Esophagus squamous epithelium (tissue), 5 donors: ENCODE measurements around the gene C1orf115. TPM values are rescaled to one million over a fixed set of nuclear protein-coding genes. Genes with fewer than 3 reads are reported as not detected.
"Not testable (repeated sequence)": the region's sequence is repeated elsewhere in the genome, so short reads cannot be mapped to it uniquely, and the experiment has no call there.

ENCODE experiments used
- DNase-seq: peaks from one replicate; lab custom pipeline; 2025; lab: John Stamatoyannopoulos, UW
- H3K27ac ChIP-seq, 4 donors: fragments of 200-600 bp; sonication (generic); one replicate each; pipeline ENCODE4 v1.5.1; 2016 to 2019; ENCODE audit warnings: mild to moderate bottlenecking in 1 of 4
- H3K27me3 ChIP-seq, 4 donors: fragments of 200-600 bp; sonication (generic); 1 replicate in 3 of 4; 2 replicates in 1 of 4; pipeline versions ENCODE4 v1.5.1 to v1.6.0; 2017 to 2021; ENCODE audit warnings: antibody characterized with exemption in 1 of 4
- H3K36me3 ChIP-seq, 3 donors: fragments of 200-600 bp; sonication (generic); one replicate each; pipeline ENCODE4 v1.5.1; 2016 to 2019
- H3K4me1 ChIP-seq, 3 donors: fragments of 200-600 bp; sonication (generic); one replicate each; pipeline ENCODE4 v1.5.1; 2017 to 2019
- H3K4me3 ChIP-seq, 4 donors: fragments of 200-600 bp; sonication (generic); 1 replicate in 3 of 4; 2 replicates in 1 of 4; pipeline ENCODE4 v1.5.1; 2016 to 2019; ENCODE audit warnings: mild to moderate bottlenecking in 2 of 4, moderate library complexity in 1 of 4
- H3K9me3 ChIP-seq, 3 donors: fragments of 200-600 bp; sonication (generic); one replicate each; pipeline ENCODE4 v1.5.1; 2016 to 2019
- CTCF ChIP-seq, 6 experiments: fragments of 450-650 bp in 4 of 6; fragments of 200-600 bp in 2 of 6; sonication (generic) in 2 of 6; IDR thresholded peaks; one replicate each; pipeline ENCODE4 v1.5.1; 2016 to 2019; ENCODE audit warnings: antibody characterized with exemption in 6 of 6, mild to moderate bottlenecking in 4 of 6, moderate library complexity in 4 of 6
- POLR2A ChIP-seq, 4 donors: fragments of 450-650 bp; IDR thresholded peaks; one replicate each; pipeline ENCODE4 v1.6.1; 2017; ENCODE audit warnings: antibody characterized with exemption in 4 of 4, mild to moderate bottlenecking in 4 of 4, moderate library complexity in 3 of 4
- WGBS, 2 donors: methylation state at CpG; one replicate each; pipeline ENCODE4 v1.1.5; 2018; 5-methylcytosine and 5-hydroxymethylcytosine counted together
- intact Hi-C: fragments of 100-400 bp; cut with DNase I; formaldehyde crosslinking; loops from one replicate; pipeline ENCODE4 v1.15.0; 2022
- total RNA-seq, 4 donors: library from RNA; depleted of rRNA; stranded (reverse); fragments of >200 nt; gene quantifications; one replicate each; pipeline ENCODE4 v1.1.0, GENCODE V29; 2016
- donor health status: DM: yes; HTN: yes; CAD: no.

C1orf115 gene
- total RNA-seq, 4 donors from 2014 or later: 1.1 to 7.8 (median 4.2) TPM

GRCh38 chr1:220732137-220732536, 42.0 kb downstream of the C1orf115 start:
- H3K27ac ChIP-seq: peak overlapping the region in 3 of 4 donors; percentile 53 to 83 (median 71)
- H3K4me1 ChIP-seq: peaks cover 4 to 15% (median 4%) of the 10 kb centered on the region in 3 donors
- intact Hi-C loops: loop anchor here (5.0 kb wide), 1 partner anchor 40 kb away; the partner anchor contains the start of gene C1orf115
- no peaks in the 10 kb centered on the region for H3K36me3 ChIP-seq
- WGBS, 2 donors: 53 to 55% methylated on average over 3 of the region's 3 CpGs
- DNase-seq: no peak
- no peak overlapping the region for H3K4me3 ChIP-seq
- no peaks in the 10 kb centered on the region for H3K27me3 ChIP-seq
- no peak for TF ChIP-seq POLR2A (IDR thresholded peaks at IDR 0.05)
- no peak for TF ChIP-seq CTCF (IDR thresholded peaks at IDR 0.05)
- no peaks in the 10 kb centered on the region for H3K9me3 ChIP-seq

DNA sequence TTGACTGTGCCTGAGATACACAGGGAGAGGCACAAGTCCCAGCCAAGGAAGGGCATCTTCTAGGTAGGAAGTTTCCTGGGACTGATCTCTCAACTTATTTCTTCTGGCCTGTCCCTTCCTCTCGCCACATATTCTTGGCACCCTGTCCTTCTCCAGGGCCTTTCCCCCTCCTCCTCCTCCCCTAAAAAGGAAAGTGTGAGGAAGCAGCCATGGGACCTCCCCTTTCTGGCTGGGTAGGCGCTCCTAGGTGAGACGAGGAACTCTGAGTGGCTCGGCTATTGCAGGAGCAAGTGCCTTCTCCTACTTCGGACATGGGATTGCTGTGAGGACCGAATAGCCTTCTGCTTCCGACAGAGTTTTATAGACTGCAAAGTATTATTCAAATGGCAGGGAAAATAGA, 42.5 kb downstream of the C1orf115 start:
- 70 to 78% methylated on average over 4 to 7 of the region's 7 CpGs for WGBS, 2 donors

GRCh38 chr1:220733086-220733601, 43.0 kb downstream of the C1orf115 start:
- Histone ChIP-seq H3K27ac (peak overlapping the region in 3 of 4 donors; percentile 46 to 83 (median 71)), H3K9me3 (no peaks in the 10 kb centered on the region), H3K27me3 (no peaks in the 10 kb centered on the region), H3K4me1 (peaks cover 4 to 15% (median 4%) of the 10 kb centered on the region in 3 donors), H3K4me3 (peak overlapping the region in 3 of 4 donors; percentile 23 to 60 (median 30)), H3K36me3 (no peaks in the 10 kb centered on the region)
- intact Hi-C loops: loop anchor here (5.0 kb wide), 1 partner anchor 41 kb away; the partner anchor contains the start of gene C1orf115
- TF ChIP-seq POLR2A (IDR thresholded peaks at IDR 0.05) (no peak), CTCF (IDR thresholded peaks at IDR 0.05) (peak; percentile 84 to 92 (median 90))
- peak; percentile 13 for DNase-seq
- WGBS, 2 donors: 1% methylated on average over 7 to 12 of the region's 15 CpGs

More for the DNA sequence above, 42.5 kb downstream of the C1orf115 start:
- Histone ChIP-seq H3K9me3 (no peaks in the 10 kb centered on the region), H3K27me3 (no peaks in the 10 kb centered on the region), H3K4me3 (peak overlapping the region in 2 of 4 donors; percentile 23 to 60), H3K4me1 (peaks cover 4 to 15% (median 4%) of the 10 kb centered on the region in 3 donors), H3K36me3 (no peaks in the 10 kb centered on the region), H3K27ac (peak overlapping the region; percentile 46 to 83 (median 62))
- DNase-seq: no peak
- TF ChIP-seq POLR2A (IDR thresholded peaks at IDR 0.05) (no peak), CTCF (IDR thresholded peaks at IDR 0.05) (no peak)
- intact Hi-C loops: loop anchor here (5.0 kb wide), 1 partner anchor 40 kb away; the partner anchor contains the start of gene C1orf115

DNA sequence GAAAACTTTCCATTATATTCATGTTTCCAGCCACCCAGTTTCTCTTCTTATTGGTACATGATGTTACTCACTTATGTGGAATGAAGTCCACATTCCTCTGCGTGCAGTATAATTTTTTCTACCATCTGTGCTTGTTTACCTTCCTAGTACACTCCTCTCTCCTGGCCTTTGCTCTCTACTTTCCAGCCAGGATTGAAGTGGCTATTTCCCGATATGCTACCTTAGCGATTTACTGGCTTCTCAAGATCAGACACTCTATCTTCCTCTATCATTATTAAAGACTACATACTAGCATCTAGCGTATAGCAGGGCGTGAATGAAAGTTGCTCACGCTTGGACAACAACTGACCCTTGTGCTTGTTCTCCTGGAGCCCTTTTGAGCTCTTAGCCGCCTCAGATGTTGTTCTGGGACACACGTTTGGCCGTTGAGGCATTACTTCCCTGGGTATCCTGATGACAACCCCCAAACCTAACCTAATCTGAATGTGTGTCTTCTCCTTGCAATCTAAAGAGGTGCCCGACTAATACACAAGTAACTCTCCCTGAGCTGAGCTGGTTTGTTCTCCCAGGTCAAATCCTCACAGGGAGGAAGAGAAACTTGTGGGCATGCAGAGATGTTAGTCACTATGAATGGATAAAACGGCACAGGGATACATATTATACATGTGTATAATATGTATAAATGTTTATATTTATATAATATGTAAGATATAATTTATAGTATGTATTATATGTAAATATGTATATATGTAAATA, 44.6 kb downstream of the C1orf115 start:
- H3K27ac ChIP-seq: no peak overlapping the region
- H3K36me3 ChIP-seq: no peaks in the 10 kb centered on the region
- intact Hi-C loops: loop anchor here (5.0 kb wide), 1 partner anchor 42 kb away; the partner anchor contains the start of gene C1orf115
- no peak for DNase-seq
- H3K4me1 ChIP-seq: peaks cover 4 to 15% (median 4%) of the 10 kb centered on the region in 3 donors
- H3K27me3 ChIP-seq: no peaks in the 10 kb centered on the region
- H3K9me3 ChIP-seq: no peaks in the 10 kb centered on the region
- no peak overlapping the region for H3K4me3 ChIP-seq
- 79 to 85% methylated on average over 11 of the region's 11 CpGs for WGBS, 2 donors
- TF ChIP-seq POLR2A (IDR thresholded peaks at IDR 0.05) (no peak), CTCF (IDR thresholded peaks at IDR 0.05) (no peak)

DNA sequence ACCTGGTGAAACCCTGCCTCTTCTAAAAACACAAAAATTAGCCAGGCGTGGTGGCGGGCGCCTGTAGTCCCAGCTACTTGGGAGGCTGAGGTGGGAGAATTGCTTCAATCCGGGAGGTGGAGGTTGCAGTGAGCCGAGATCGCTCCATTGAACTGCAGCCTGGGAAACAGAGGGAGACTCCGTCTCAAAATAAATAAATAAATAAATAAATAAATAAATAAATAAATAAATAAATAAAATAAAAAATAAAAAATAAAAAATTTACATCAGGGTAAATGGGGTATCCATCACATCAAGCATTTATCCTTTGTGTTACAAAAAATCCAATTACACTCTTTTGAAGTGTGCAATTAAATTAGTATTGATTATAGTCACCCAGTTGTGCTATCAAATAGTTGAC, 46.1 kb downstream of the C1orf115 start:
- H3K27me3 ChIP-seq, H3K27ac ChIP-seq, H3K36me3 ChIP-seq, intact Hi-C loops, H3K9me3 ChIP-seq, H3K4me3 ChIP-seq, DNase-seq: not testable (repeated sequence)
- 83 to 84% methylated on average over 1 to 5 of the region's 7 CpGs for WGBS, 2 donors
- H3K4me1 ChIP-seq: peaks cover 4 to 15% (median 4%) of the 10 kb centered on the region in 3 donors
